Measurements from ENCODE around the gene TRPC4AP. TPM values are rescaled to one million over a fixed set of nuclear protein-coding genes. Genes with fewer than 3 reads are reported as not detected.

TRPC4AP gene
- total RNA-seq, 3 donors from 2014 or later (not counting 1 experiment from before 2014, with no cell fraction given): 72.3 to 79.0 (median 74.4) TPM

DNA sequence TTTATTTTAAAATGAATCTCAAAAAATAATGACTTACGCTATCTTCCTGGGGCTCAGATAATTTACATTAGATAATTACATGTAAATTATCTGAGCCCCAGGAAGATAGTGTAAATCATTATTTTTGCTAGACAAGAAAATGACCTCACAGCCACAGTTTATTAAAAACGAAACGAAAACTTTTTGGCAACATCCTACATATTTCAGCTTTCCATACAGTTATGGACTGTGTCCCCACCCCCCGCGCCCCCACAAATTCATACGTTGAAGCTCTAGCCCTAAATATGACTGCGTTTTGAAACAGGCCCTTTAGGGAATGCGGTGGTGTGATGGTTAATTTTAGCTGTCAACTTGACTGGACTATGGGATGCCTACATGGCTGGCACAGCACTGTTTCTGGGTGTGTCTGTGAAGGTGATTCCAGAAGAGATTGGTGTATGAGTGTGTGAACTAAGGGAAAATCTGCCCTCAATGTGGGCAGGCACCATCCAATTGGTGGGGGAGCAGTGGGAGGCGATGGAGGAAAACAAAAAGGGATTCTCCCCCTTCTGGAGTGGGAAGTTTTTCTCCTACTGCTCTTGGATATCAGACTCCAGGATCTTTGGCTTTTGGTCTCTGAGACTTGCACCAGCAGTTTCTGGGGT is 52.6 kb downstream of the TRPC4AP start:
- Mint-ChIP-seq H3K27me3 (ENCODE audit: low read depth in 2 of 2) (no peaks in the 10 kb centered on the region), H3K4me1 (peaks cover 7% of the 10 kb centered on the region in 2 donors), H3K4me3 (no peak overlapping the region), H3K36me3 (no peaks in the 10 kb centered on the region), H3K27ac (peak overlapping the region; percentile 34 to 43), H3K9me3 (no peaks in the 10 kb centered on the region)
- DNase-seq: no peak
- TF ChIP-seq, protein P1, sequence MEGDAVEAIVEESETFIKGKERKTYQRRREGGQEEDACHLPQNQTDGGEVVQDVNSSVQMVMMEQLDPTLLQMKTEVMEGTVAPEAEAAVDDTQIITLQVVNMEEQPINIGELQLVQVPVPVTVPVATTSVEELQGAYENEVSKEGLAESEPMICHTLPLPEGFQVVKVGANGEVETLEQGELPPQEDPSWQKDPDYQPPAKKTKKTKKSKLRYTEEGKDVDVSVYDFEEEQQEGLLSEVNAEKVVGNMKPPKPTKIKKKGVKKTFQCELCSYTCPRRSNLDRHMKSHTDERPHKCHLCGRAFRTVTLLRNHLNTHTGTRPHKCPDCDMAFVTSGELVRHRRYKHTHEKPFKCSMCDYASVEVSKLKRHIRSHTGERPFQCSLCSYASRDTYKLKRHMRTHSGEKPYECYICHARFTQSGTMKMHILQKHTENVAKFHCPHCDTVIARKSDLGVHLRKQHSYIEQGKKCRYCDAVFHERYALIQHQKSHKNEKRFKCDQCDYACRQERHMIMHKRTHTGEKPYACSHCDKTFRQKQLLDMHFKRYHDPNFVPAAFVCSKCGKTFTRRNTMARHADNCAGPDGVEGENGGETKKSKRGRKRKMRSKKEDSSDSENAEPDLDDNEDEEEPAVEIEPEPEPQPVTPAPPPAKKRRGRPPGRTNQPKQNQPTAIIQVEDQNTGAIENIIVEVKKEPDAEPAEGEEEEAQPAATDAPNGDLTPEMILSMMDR (IDR thresholded peaks at IDR 0.05): no peak
- Histone ChIP-seq H3K9me3 (ENCODE audit: control insufficient read depth, insufficient read depth, low read length) (no peaks in the 10 kb centered on the region), H3K4me1 (ENCODE audit: control insufficient read depth, insufficient read depth, low read length) (no peaks in the 10 kb centered on the region), H3K27me3 (ENCODE audit: control insufficient read depth, insufficient read depth, low read length) (no peaks in the 10 kb centered on the region), H3K36me3 (ENCODE audit: control insufficient read depth, insufficient read depth, low read length) (peaks cover 34% of the 10 kb centered on the region), H3K4me3 (ENCODE audit: low read length) (no peak overlapping the region), H3K27ac (ENCODE audit: low read length) (no peak overlapping the region)
- WGBS (ENCODE audit: insufficient coverage): 96% methylated on average over 8 of the region's 9 CpGs
- ATAC-seq: no peak
- intact Hi-C loops (cut with micrococcal nuclease): loop anchor here (10.0 kb wide), 1 partner anchor 895 kb away; no protein-coding TSS in a partner anchor

DNA sequence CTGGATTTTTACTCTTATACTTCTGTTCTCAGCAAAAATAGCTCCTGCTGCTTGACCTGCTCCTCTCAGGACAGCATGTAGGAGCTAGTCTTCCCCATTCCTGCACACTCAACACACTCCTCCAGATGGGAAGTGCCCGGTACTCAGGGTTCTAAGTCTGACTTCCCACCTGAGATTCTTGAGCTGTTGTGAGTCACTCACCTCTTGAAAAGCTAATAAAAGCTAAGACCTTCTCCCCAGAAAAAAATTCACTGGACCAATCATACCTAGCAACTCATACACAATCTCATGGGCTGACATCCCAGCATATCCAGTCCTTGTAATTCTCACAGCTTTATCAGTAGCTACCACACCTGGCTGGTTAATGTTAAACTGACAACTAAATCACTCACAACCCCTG is 53.5 kb downstream of the TRPC4AP start:
- peak overlapping the region; percentile 34 to 43 for H3K27ac Mint-ChIP-seq
- H3K36me3 Mint-ChIP-seq: peaks cover 7% of the 10 kb centered on the region
- no peak for DNase-seq
- no peaks in the 10 kb centered on the region for H3K4me1 ChIP-seq (ENCODE audit: control insufficient read depth, insufficient read depth, low read length)
- H3K4me3 ChIP-seq (ENCODE audit: low read length): no peak overlapping the region
- TF ChIP-seq, protein P1 (IDR thresholded peaks at IDR 0.05): no peak
- peaks cover 42% of the 10 kb centered on the region for H3K36me3 ChIP-seq (ENCODE audit: control insufficient read depth, insufficient read depth, low read length)
- no peak overlapping the region for H3K27ac ChIP-seq (ENCODE audit: low read length)
- no peaks in the 10 kb centered on the region for H3K9me3 Mint-ChIP-seq
- H3K9me3 ChIP-seq (ENCODE audit: control insufficient read depth, insufficient read depth, low read length): no peaks in the 10 kb centered on the region
- H3K4me3 Mint-ChIP-seq: no peak overlapping the region
- H3K4me1 Mint-ChIP-seq: peaks cover 7% of the 10 kb centered on the region in 2 donors
- intact Hi-C loops (cut with micrococcal nuclease): loop anchor here (10.0 kb wide), 1 partner anchor 896 kb away; no protein-coding TSS in a partner anchor
- 100% methylated on average over 1 of the region's 1 CpG for WGBS (ENCODE audit: insufficient coverage)
- no peaks in the 10 kb centered on the region for H3K27me3 Mint-ChIP-seq (ENCODE audit: low read depth in 2 of 2)
- H3K27me3 ChIP-seq (ENCODE audit: control insufficient read depth, insufficient read depth, low read length): no peaks in the 10 kb centered on the region
- ATAC-seq: no peak

DNA sequence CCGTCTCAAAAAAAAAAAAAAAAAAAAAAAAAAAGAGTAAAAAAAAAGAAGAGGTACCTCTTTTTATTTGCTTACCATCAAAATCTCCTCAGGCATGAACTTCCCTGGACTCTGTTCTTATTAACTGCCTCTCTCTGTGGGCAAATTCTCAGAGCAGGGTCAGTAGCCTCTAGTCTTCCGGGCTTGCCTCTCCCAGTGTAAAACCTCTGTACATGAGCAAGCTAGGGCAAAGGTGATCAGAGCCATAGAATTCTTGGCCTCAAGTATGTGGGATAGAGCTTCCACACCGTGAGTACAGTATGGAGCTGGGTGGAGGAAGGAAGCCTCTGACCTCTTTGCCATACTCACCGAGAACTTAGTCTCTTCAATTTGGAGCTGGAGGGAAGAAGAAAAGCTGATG is 58.5 kb downstream of the TRPC4AP start:
- H3K27ac Mint-ChIP-seq: no peak overlapping the region
- no peak overlapping the region for H3K27ac ChIP-seq (ENCODE audit: low read length)
- H3K4me3 ChIP-seq (ENCODE audit: low read length): no peak overlapping the region
- no peaks in the 10 kb centered on the region for H3K4me1 ChIP-seq (ENCODE audit: control insufficient read depth, insufficient read depth, low read length)
- no peak for ATAC-seq
- TF ChIP-seq, protein P1 (IDR thresholded peaks at IDR 0.05): no peak
- peaks cover 20% of the 10 kb centered on the region for H3K36me3 Mint-ChIP-seq
- H3K27me3 ChIP-seq (ENCODE audit: control insufficient read depth, insufficient read depth, low read length): no peaks in the 10 kb centered on the region
- peaks cover 1% of the 10 kb centered on the region in 2 donors for H3K4me1 Mint-ChIP-seq
- H3K36me3 ChIP-seq (ENCODE audit: control insufficient read depth, insufficient read depth, low read length): peaks cover 45% of the 10 kb centered on the region
- intact Hi-C loops (cut with micrococcal nuclease): loop anchor here (10.0 kb wide), 1 partner anchor 901 kb away; no protein-coding TSS in a partner anchor
- no peaks in the 10 kb centered on the region for H3K9me3 ChIP-seq (ENCODE audit: control insufficient read depth, insufficient read depth, low read length)
- 100% methylated on average over 2 of the region's 4 CpGs for WGBS (ENCODE audit: insufficient coverage)
- DNase-seq: no peak
- no peaks in the 10 kb centered on the region for H3K27me3 Mint-ChIP-seq (ENCODE audit: low read depth in 2 of 2)
- no peaks in the 10 kb centered on the region for H3K9me3 Mint-ChIP-seq
- H3K4me3 Mint-ChIP-seq: no peak overlapping the region
